Adrenal gland (tissue), 12 donors: ENCODE results near the gene NELFCD. TPM values are rescaled to one million over a fixed set of nuclear protein-coding genes. Genes with fewer than 3 reads are reported as not detected.
A peak's percentile ranks its signal among the peaks of the same experiment; 100 is the strongest.

Source experiments
- DNase-seq, 7 donors: peaks; one replicate each; pipeline ENCODE4 v3.0.0-alpha.2; 2019 to 2020
- H3K27ac ChIP-seq, 5 donors: fragments of 200-600 bp; sonication (generic) in 4 of 5; 1 replicate in 3 of 5; 2 replicates in 2 of 5; pipeline versions ENCODE4 v1.5.1 to v1.8.0; 2016 to 2020; ENCODE audit warnings: mild to moderate bottlenecking in 1 of 5
- H3K27me3 ChIP-seq: fragments of 200-600 bp; 2 replicates; pipeline ENCODE4 v1.8.0; 2021
- H3K36me3 ChIP-seq, 2 donors: fragments of 200-600 bp; replicated peaks in 1 of 2; 1 replicate in 1 of 2; 2 replicates in 1 of 2; pipeline versions ENCODE4 v1.5.1 to v1.8.0; 2018 to 2022
- H3K4me1 ChIP-seq, 2 donors: fragments of 200-600 bp; replicated peaks in 1 of 2; 1 replicate in 1 of 2; 2 replicates in 1 of 2; pipeline versions ENCODE4 v1.5.1 to v1.8.0; 2018 to 2021
- H3K4me3 ChIP-seq, 4 donors: fragments of 200-600 bp; sonication (generic) in 3 of 4; one replicate each; pipeline ENCODE4 v1.5.1; 2016 to 2018
- H3K9me3 ChIP-seq, 3 donors: fragments of 200-600 bp; sonication (generic) in 1 of 3; replicated peaks in 1 of 3; 1 replicate in 2 of 3; 2 replicates in 1 of 3; pipeline versions ENCODE4 v1.5.1 to v1.8.0; 2016 to 2021
- POLR2A ChIP-seq, 2 donors: fragments of 450-650 bp; IDR thresholded peaks; one replicate each; pipeline ENCODE4 v1.6.1; 2017; ENCODE audit warnings: antibody characterized with exemption in 2 of 2, mild to moderate bottlenecking in 2 of 2, moderate library complexity in 1 of 2
- WGBS, 4 donors: extraction: QIAGEN DNeasy Blood & Tissue Kit in 2 of 4; methylation state at CpG; one replicate each; pipeline versions ENCODE4 v1.1.5 to v1.1.7; 2013 to 2017; 5-methylcytosine and 5-hydroxymethylcytosine counted together
- intact Hi-C, 2 donors: fragments of 100-400 bp; cut with DNase I; formaldehyde crosslinking; loops; one replicate each; pipeline versions ENCODE4 v1.14.1 to v1.15.0; 2022 to 2023
- polyA plus RNA-seq, 3 donors: library from polyadenylated mRNA; stranded (reverse); fragments of 200-250 nt in 2 of 3; fragments of 350-450 nt in 1 of 3; fragmentation: Illumina TruSeq in 1 of 3; extraction: RNeasy Lipid Tissue Mini Kit (QIAGEN cat#74804) in 1 of 3; gene quantifications; one replicate each; pipeline ENCODE4 v1.2.3, GENCODE V29; 2013 to 2014
- total RNA-seq, 9 donors: library from RNA; depleted of rRNA in 4 of 9; stranded (reverse); fragments of >200 nt in 4 of 9; fragments of 120-200 nt in 1 of 9; fragmentation: NEBNext Ultra II Directional in 1 of 9; extraction: Animal tissue kit (Norgen Biotek cat#: 25700) in 1 of 9; gene quantifications; one replicate each; pipeline versions ENCODE4 v1.1.0 to v1.2.4, GENCODE V29; 2013 to 2023
- TF ChIP-seq, protein P1 (sequence below), 6 experiments: fragments of 450-650 bp in 4 of 6; fragments of 200-600 bp in 2 of 6; sonication (generic) in 1 of 6; IDR thresholded peaks; 1 replicate in 5 of 6; 2 replicates in 1 of 6; pipeline versions ENCODE4 v1.5.1 to v1.8.0; 2016 to 2021; ENCODE audit warnings: antibody characterized with exemption in 6 of 6, mild to moderate bottlenecking in 2 of 6, moderate library complexity in 1 of 6
- donor health status: healthy with polysubstance abuse.
- donor health status: Bipolar disorder and iron deficiency.
- donor health status: DM: yes; HTN: yes; CAD: no.
- donor health status: DM: no; HTN: no; CAD: no.
- donor health status: DM: no; HTN: no; CAD: no.
- donor health status: DM: yes; HTN: yes; CAD: no.

NELFCD gene
- total and polyA plus RNA-seq, 12 donors = 47.1 to 107 (median 75.0) TPM

DNA sequence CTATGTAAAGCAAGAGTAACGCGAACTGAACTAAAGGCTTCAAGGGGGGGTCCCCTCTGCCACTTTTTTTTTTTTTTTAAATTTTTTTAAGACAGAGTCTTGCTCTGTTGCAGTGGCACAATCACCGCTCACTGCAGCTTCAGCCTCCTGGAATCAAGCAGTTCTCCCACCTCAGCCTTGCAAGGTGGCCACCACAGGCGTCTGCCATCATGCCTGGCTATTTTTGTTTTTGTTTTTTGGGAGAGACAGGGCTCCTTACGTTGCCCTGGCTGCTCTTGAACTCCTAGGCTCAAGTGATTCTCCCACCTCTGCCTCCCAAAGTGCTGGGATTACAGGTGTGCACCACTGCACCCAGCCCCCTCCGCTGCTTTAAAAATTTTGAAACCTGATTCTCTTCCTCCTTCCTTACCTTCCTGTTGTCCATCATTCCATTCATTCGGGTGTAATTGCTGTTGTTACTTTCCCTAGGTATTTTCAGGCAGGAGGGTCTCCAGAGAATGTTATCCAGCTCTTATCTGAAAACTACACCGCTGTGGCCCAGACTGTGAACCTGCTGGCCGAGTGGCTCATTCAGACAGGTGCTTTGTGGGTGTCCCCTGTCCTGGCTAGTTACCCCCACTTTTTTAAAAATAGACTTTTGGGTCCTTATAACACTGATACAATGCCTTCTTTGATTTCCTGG is 5.4 kb downstream of the NELFCD start:
- no peaks in the 10 kb centered on the region for H3K27me3 ChIP-seq
- peaks cover 4 to 21% of the 10 kb centered on the region in 2 donors for H3K4me1 ChIP-seq
- intact Hi-C loops = loop anchor here (10.0 kb wide), 2 partner anchors 48 to 112 kb away; partner anchors contain the start of gene ATP5F1E (in 1 of the 2)
- H3K36me3 ChIP-seq = peaks cover 0 to 55% of the 10 kb centered on the region in 2 donors
- H3K9me3 ChIP-seq = no peaks in the 10 kb centered on the region
- peak in 3 of 7 donors; percentile 4 to 28 (median 9) for DNase-seq
- WGBS, 4 donors = 80 to 84% (median 81%) methylated on average over 9 of the region's 9 CpGs
- no peak overlapping the region for H3K4me3 ChIP-seq
- H3K27ac ChIP-seq = peak overlapping the region in 1 of 5 donors; percentile 54
- TF ChIP-seq, protein P1, sequence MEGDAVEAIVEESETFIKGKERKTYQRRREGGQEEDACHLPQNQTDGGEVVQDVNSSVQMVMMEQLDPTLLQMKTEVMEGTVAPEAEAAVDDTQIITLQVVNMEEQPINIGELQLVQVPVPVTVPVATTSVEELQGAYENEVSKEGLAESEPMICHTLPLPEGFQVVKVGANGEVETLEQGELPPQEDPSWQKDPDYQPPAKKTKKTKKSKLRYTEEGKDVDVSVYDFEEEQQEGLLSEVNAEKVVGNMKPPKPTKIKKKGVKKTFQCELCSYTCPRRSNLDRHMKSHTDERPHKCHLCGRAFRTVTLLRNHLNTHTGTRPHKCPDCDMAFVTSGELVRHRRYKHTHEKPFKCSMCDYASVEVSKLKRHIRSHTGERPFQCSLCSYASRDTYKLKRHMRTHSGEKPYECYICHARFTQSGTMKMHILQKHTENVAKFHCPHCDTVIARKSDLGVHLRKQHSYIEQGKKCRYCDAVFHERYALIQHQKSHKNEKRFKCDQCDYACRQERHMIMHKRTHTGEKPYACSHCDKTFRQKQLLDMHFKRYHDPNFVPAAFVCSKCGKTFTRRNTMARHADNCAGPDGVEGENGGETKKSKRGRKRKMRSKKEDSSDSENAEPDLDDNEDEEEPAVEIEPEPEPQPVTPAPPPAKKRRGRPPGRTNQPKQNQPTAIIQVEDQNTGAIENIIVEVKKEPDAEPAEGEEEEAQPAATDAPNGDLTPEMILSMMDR (IDR thresholded peaks at IDR 0.05) = no peak
- TF ChIP-seq POLR2A (IDR thresholded peaks at IDR 0.05) = no peak

- TF ChIP-seq, protein P1 (IDR thresholded peaks at IDR 0.05) = no peak
- TF ChIP-seq POLR2A (IDR thresholded peaks at IDR 0.05) = no peak
Measured at GRCh38 chr20:58986968-58987517, 6.0 kb downstream of the NELFCD start.

GRCh38 chr20:58987790-58988564 is 6.9 kb downstream of the NELFCD start:
- intact Hi-C loops = loop anchor here (10.0 kb wide), 2 partner anchors 47 to 113 kb away; partner anchors contain the start of gene ATP5F1E (in 1 of the 2)
- WGBS, 4 donors = 71 to 81% (median 77%) methylated on average over 6 to 9 of the region's 9 CpGs
- Histone ChIP-seq H3K27ac (no peak overlapping the region), H3K4me3 (no peak overlapping the region), H3K36me3 (peaks cover 0 to 70% of the 10 kb centered on the region in 2 donors), H3K27me3 (no peaks in the 10 kb centered on the region), H3K4me1 (peaks cover 4 to 8% of the 10 kb centered on the region in 2 donors), H3K9me3 (no peaks in the 10 kb centered on the region)
- peak in 3 of 7 donors; percentile 9 to 49 (median 15) for DNase-seq
- TF ChIP-seq, protein P1 (IDR thresholded peaks at IDR 0.05) = no peak
- TF ChIP-seq POLR2A (IDR thresholded peaks at IDR 0.05) = no peak

More at GRCh38 chr20:58986968-58987517, 6.0 kb downstream of the NELFCD start:
- DNase-seq = peak in 3 of 7 donors; percentile 14 to 80 (median 20)
- Histone ChIP-seq H3K9me3 (no peaks in the 10 kb centered on the region), H3K4me3 (no peak overlapping the region), H3K36me3 (peaks cover 0 to 61% of the 10 kb centered on the region in 2 donors), H3K4me1 (peaks cover 4 to 17% of the 10 kb centered on the region in 2 donors), H3K27ac (peak overlapping the region in 1 of 5 donors; percentile 54), H3K27me3 (no peaks in the 10 kb centered on the region)
- WGBS, 4 donors = 77 to 83% (median 81%) methylated on average over 8 of the region's 8 CpGs
- intact Hi-C loops = loop anchor here (10.0 kb wide), 2 partner anchors 48 to 112 kb away; partner anchors contain the start of gene ATP5F1E (in 1 of the 2)

GRCh38 chr20:58988565-58988882 is 7.5 kb downstream of the NELFCD start:
- intact Hi-C loops = loop anchor here (10.0 kb wide), 2 partner anchors 46 to 114 kb away; partner anchors contain the start of gene ATP5F1E (in 1 of the 2)

More at GRCh38 chr20:58988565-58988882, 7.5 kb downstream of the NELFCD start:
- Histone ChIP-seq H3K36me3 (peaks cover 0 to 76% of the 10 kb centered on the region in 2 donors), H3K27ac (no peak overlapping the region), H3K9me3 (no peaks in the 10 kb centered on the region), H3K4me3 (no peak overlapping the region), H3K27me3 (no peaks in the 10 kb centered on the region), H3K4me1 (peaks cover 3 to 6% of the 10 kb centered on the region in 2 donors)
- WGBS, 4 donors = 83 to 98% (median 90%) methylated on average over 6 of the region's 6 CpGs
- peak in 2 of 7 donors; percentile 3 to 31 for DNase-seq
- TF ChIP-seq, protein P1 (IDR thresholded peaks at IDR 0.05) = no peak
- no peak for TF ChIP-seq POLR2A (IDR thresholded peaks at IDR 0.05)
